ENCODE data around the gene ACSF3.

The ACSF3 gene

GRCh38 chr16:89201439-89202377 is 108.1 kb downstream of the ACSF3 start:
- DNase-seq (ENCODE audit: low spot score): peak; percentile 90

GRCh38 chr16:89202422-89203215 is 109.0 kb downstream of the ACSF3 start:
- no peak for DNase-seq (ENCODE audit: low spot score)

All from HuH-7 (cell line).